ENCODE results near the gene CTU1. TPM values are rescaled to one million over a fixed set of nuclear protein-coding genes. Genes with fewer than 3 reads are reported as not detected.
A peak's percentile ranks its signal among the peaks of the same experiment; 100 is the strongest.

CTU1 gene
- total RNA-seq, 2 experiments from 2014 or later, result 10.9 to 11.4 TPM

- peaks cover 2% of the 10 kb centered on the region for H3K36me3 Mint-ChIP-seq
- no peak overlapping the region for H3K4me3 Mint-ChIP-seq
- no peak overlapping the region for H3K27ac Mint-ChIP-seq
- H3K4me1 Mint-ChIP-seq, result peaks cover 24% of the 10 kb centered on the region
- peaks cover 3% of the 10 kb centered on the region for H3K9me3 Mint-ChIP-seq
- no peak for DNase-seq
- H3K27me3 Mint-ChIP-seq, result no peaks in the 10 kb centered on the region
Measured at GRCh38 chr19:51138549-51138979, 30.4 kb upstream of the CTU1 start.

- Mint-ChIP-seq H3K27me3 (no peaks in the 10 kb centered on the region), H3K36me3 (peaks cover 2% of the 10 kb centered on the region), H3K4me1 (peaks cover 24% of the 10 kb centered on the region), H3K27ac (no peak overlapping the region), H3K9me3 (peaks cover 3% of the 10 kb centered on the region), H3K4me3 (no peak overlapping the region)
- DNase-seq, result no peak
Measured at GRCh38 chr19:51137792-51138425, 29.7 kb upstream of the CTU1 start.

GRCh38 chr19:51136851-51137551 lies 28.8 kb upstream of the CTU1 start:
- Mint-ChIP-seq H3K4me1 (peaks cover 30% of the 10 kb centered on the region), H3K9me3 (peaks cover 3% of the 10 kb centered on the region), H3K27me3 (no peaks in the 10 kb centered on the region), H3K27ac (peak overlapping the region; percentile 57), H3K36me3 (peaks cover 2% of the 10 kb centered on the region), H3K4me3 (peak overlapping the region; percentile 7)
- DNase-seq, result no peak

GRCh38 chr19:51135986-51136762 lies 28.0 kb upstream of the CTU1 start:
- DNase-seq, result no peak
- Mint-ChIP-seq H3K4me3 (no peak overlapping the region), H3K4me1 (peaks cover 31% of the 10 kb centered on the region), H3K9me3 (peaks cover 3% of the 10 kb centered on the region), H3K27ac (peak overlapping the region; percentile 57), H3K27me3 (no peaks in the 10 kb centered on the region), H3K36me3 (peaks cover 3% of the 10 kb centered on the region)

GRCh38 chr19:51135004-51135403 lies 26.8 kb upstream of the CTU1 start:
- no peak overlapping the region for H3K27ac Mint-ChIP-seq

GRCh38 chr19:51131780-51132680 lies 23.8 kb upstream of the CTU1 start:
- Mint-ChIP-seq H3K4me1 (peaks cover 58% of the 10 kb centered on the region), H3K36me3 (peaks cover 3% of the 10 kb centered on the region), H3K4me3 (peak overlapping the region; percentile 49), H3K27ac (peak overlapping the region; percentile 91), H3K27me3 (no peaks in the 10 kb centered on the region), H3K9me3 (peaks cover 3% of the 10 kb centered on the region)
- peak; percentile 33 for DNase-seq

More at GRCh38 chr19:51135004-51135403, 26.8 kb upstream of the CTU1 start:
- Mint-ChIP-seq H3K4me3 (no peak overlapping the region), H3K27me3 (no peaks in the 10 kb centered on the region), H3K9me3 (peaks cover 3% of the 10 kb centered on the region), H3K36me3 (peaks cover 3% of the 10 kb centered on the region), H3K4me1 (peaks cover 41% of the 10 kb centered on the region)
- DNase-seq, result no peak

GRCh38 chr19:51129716-51130115 lies 21.5 kb upstream of the CTU1 start:
- Mint-ChIP-seq H3K36me3 (peaks cover 3% of the 10 kb centered on the region), H3K4me3 (no peak overlapping the region), H3K27ac (no peak overlapping the region), H3K9me3 (no peaks in the 10 kb centered on the region), H3K27me3 (no peaks in the 10 kb centered on the region), H3K4me1 (peaks cover 57% of the 10 kb centered on the region)
- DNase-seq, result no peak

GRCh38 chr19:51128227-51128626 lies 20.0 kb upstream of the CTU1 start:
- no peaks in the 10 kb centered on the region for H3K27me3 Mint-ChIP-seq
- H3K9me3 Mint-ChIP-seq, result no peaks in the 10 kb centered on the region
- H3K27ac Mint-ChIP-seq, result peak overlapping the region; percentile 21
- peaks cover 72% of the 10 kb centered on the region for H3K4me1 Mint-ChIP-seq
- H3K36me3 Mint-ChIP-seq, result peaks cover 2% of the 10 kb centered on the region
- H3K4me3 Mint-ChIP-seq, result no peak overlapping the region
- DNase-seq, result no peak

- Mint-ChIP-seq H3K9me3 (no peaks in the 10 kb centered on the region), H3K27me3 (no peaks in the 10 kb centered on the region), H3K4me3 (no peak overlapping the region), H3K27ac (peak overlapping the region; percentile 38), H3K36me3 (peaks cover 2% of the 10 kb centered on the region), H3K4me1 (peaks cover 76% of the 10 kb centered on the region)
- no peak for DNase-seq
Measured at GRCh38 chr19:51127755-51128154, 19.5 kb upstream of the CTU1 start.

GRCh38 chr19:51127032-51127431 lies 18.8 kb upstream of the CTU1 start:
- DNase-seq, result no peak
- Mint-ChIP-seq H3K9me3 (no peaks in the 10 kb centered on the region), H3K4me3 (no peak overlapping the region), H3K27ac (no peak overlapping the region), H3K4me1 (peaks cover 75% of the 10 kb centered on the region), H3K36me3 (peaks cover 2% of the 10 kb centered on the region), H3K27me3 (no peaks in the 10 kb centered on the region)

GRCh38 chr19:51125421-51126075 lies 17.3 kb upstream of the CTU1 start:
- H3K4me1 Mint-ChIP-seq, result peaks cover 68% of the 10 kb centered on the region
- H3K27me3 Mint-ChIP-seq, result no peaks in the 10 kb centered on the region
- no peaks in the 10 kb centered on the region for H3K9me3 Mint-ChIP-seq
- peak overlapping the region; percentile 84 for H3K27ac Mint-ChIP-seq
- DNase-seq, result no peak
- H3K4me3 Mint-ChIP-seq, result no peak overlapping the region
- H3K36me3 Mint-ChIP-seq, result no peaks in the 10 kb centered on the region

- Mint-ChIP-seq H3K4me3 (peak within 1 kb of the TSS; percentile 65), H3K4me1 (peaks cover 61% of the 10 kb centered on the region), H3K27me3 (no peaks in the 10 kb centered on the region), H3K36me3 (no peaks in the 10 kb centered on the region), H3K27ac (peak within 1 kb of the TSS; percentile 84), H3K9me3 (no peaks in the 10 kb centered on the region)
- no peak for DNase-seq
Measured at GRCh38 chr19:51124729-51125128, 16.5 kb upstream of the CTU1 start, which contains the start of gene SIGLEC9. TSS of gene SIGLEC9 (plus strand) at chr19:51124906. CDS start at chr19:51124975, 69 bp downstream.

GRCh38 chr19:51124216-51124615 lies 16.0 kb upstream of the CTU1 start:
- H3K4me3 Mint-ChIP-seq, result peak overlapping the region; percentile 65
- H3K4me1 Mint-ChIP-seq, result peaks cover 59% of the 10 kb centered on the region
- peak overlapping the region; percentile 84 for H3K27ac Mint-ChIP-seq
- H3K9me3 Mint-ChIP-seq, result no peaks in the 10 kb centered on the region
- H3K27me3 Mint-ChIP-seq, result no peaks in the 10 kb centered on the region
- no peaks in the 10 kb centered on the region for H3K36me3 Mint-ChIP-seq
- no peak for DNase-seq

GRCh38 chr19:51123802-51124201 lies 15.6 kb upstream of the CTU1 start:
- no peak for DNase-seq
- Mint-ChIP-seq H3K9me3 (no peaks in the 10 kb centered on the region), H3K36me3 (no peaks in the 10 kb centered on the region), H3K27me3 (no peaks in the 10 kb centered on the region), H3K4me1 (peaks cover 57% of the 10 kb centered on the region), H3K4me3 (peak overlapping the region; percentile 65), H3K27ac (peak overlapping the region; percentile 84)

All from activated naive CD8-positive, alpha-beta T cell treated with anti-CD3 and anti-CD28 coated beads for 36 hours (primary cell).